Measurements from ENCODE around the gene ABCB10.

GRCh38 chr1:229539863-229540506, 18.5 kb downstream of the ABCB10 start:
- TF ChIP-seq EZH2 (IDR thresholded peaks at IDR 0.05; ENCODE audit: insufficient read depth, poor library complexity, severe bottlenecking), result no peak
- no peak for TF ChIP-seq EZH2phosphoT487 (IDR thresholded peaks at IDR 0.05; ENCODE audit: insufficient read depth, low read depth)
